Sigmoid colon (tissue), 7 donors: Measurements from ENCODE around the gene PEAR1. TPM values are rescaled to one million over a fixed set of nuclear protein-coding genes. Genes with fewer than 3 reads are reported as not detected.

ENCODE experiments used
- DNase-seq: peaks from one replicate; pipeline ENCODE4 v3.0.0-alpha.2; 2019
- H3K27ac ChIP-seq, 4 donors: fragments of 200-600 bp; sonication (generic); one replicate each; pipeline ENCODE4 v1.5.1; 2016 to 2019; ENCODE audit warnings: mild to moderate bottlenecking in 1 of 4
- H3K27me3 ChIP-seq, 3 donors: fragments of 200-600 bp; sonication (generic); one replicate each; pipeline ENCODE4 v1.5.1; 2019; ENCODE audit warnings: mild to moderate bottlenecking in 1 of 3
- H3K36me3 ChIP-seq, 4 donors: fragments of 200-600 bp; sonication (generic); one replicate each; pipeline ENCODE4 v1.5.1; 2016 to 2019
- H3K4me1 ChIP-seq, 4 donors: fragments of 200-600 bp; sonication (generic); one replicate each; pipeline ENCODE4 v1.5.1; 2017 to 2019
- H3K4me3 ChIP-seq, 4 donors: fragments of 200-600 bp; sonication (generic); one replicate each; pipeline ENCODE4 v1.5.1; 2017 to 2019; ENCODE audit warnings: mild to moderate bottlenecking in 2 of 4, moderate library complexity in 1 of 4
- H3K9me3 ChIP-seq, 4 donors: fragments of 200-600 bp in 3 of 4; sonication (generic) in 3 of 4; one replicate each; pipeline versions ENCODE4 v1.5.1 to v1.6.1; 2013 to 2019
- EP300 ChIP-seq, 4 donors: sonication (generic); formaldehyde crosslinking; IDR thresholded peaks; one replicate each; pipeline ENCODE4 v1.6.1; 2017; ENCODE audit warnings: antibody characterized with exemption in 4 of 4
- POLR2A ChIP-seq, 2 donors: fragments of 450-650 bp; IDR thresholded peaks; one replicate each; pipeline ENCODE4 v1.6.1; 2016; ENCODE audit warnings: antibody characterized with exemption in 2 of 2, mild to moderate bottlenecking in 2 of 2, moderate library complexity in 2 of 2
- POLR2AphosphoS5 ChIP-seq, 4 donors: sonication (generic); formaldehyde crosslinking; IDR thresholded peaks; one replicate each; pipeline ENCODE4 v1.6.1; 2017; ENCODE audit warnings: antibody characterized with exemption in 4 of 4
- WGBS, 2 donors: extraction: QIAGEN DNeasy Blood & Tissue Kit; methylation state at CpG; one replicate each; pipeline ENCODE4 v1.1.7; 2013; 5-methylcytosine and 5-hydroxymethylcytosine counted together
- intact Hi-C: fragments of 100-400 bp; cut with DNase I; formaldehyde crosslinking; loops from one replicate; pipeline ENCODE4 v1.15.1; 2023
- polyA plus RNA-seq, 3 donors: library from polyadenylated mRNA; stranded (reverse); fragments of 200-250 nt; gene quantifications; one replicate each; pipeline ENCODE4 v1.2.3, GENCODE V29; 2013
- total RNA-seq, 4 donors: library from RNA; depleted of rRNA; stranded (reverse); fragments of >200 nt; gene quantifications; one replicate each; pipeline ENCODE4 v1.1.0, GENCODE V29; 2016
- TF ChIP-seq, protein P1 (sequence below), 4 experiments: fragments of 450-650 bp in 3 of 4; fragments of 200-600 bp in 1 of 4; IDR thresholded peaks; one replicate each; pipeline ENCODE4 v1.5.1; 2016 to 2019; ENCODE audit warnings: antibody characterized with exemption in 4 of 4, mild to moderate bottlenecking in 3 of 4, moderate library complexity in 2 of 4
- donor health status: healthy with polysubstance abuse.
- donor health status: Bipolar disorder and iron deficiency.
- donor health status: healthy.

The PEAR1 gene
- total and polyA plus RNA-seq, 7 donors: under 0.01 to 8.3 (median 3.8) TPM

DNA sequence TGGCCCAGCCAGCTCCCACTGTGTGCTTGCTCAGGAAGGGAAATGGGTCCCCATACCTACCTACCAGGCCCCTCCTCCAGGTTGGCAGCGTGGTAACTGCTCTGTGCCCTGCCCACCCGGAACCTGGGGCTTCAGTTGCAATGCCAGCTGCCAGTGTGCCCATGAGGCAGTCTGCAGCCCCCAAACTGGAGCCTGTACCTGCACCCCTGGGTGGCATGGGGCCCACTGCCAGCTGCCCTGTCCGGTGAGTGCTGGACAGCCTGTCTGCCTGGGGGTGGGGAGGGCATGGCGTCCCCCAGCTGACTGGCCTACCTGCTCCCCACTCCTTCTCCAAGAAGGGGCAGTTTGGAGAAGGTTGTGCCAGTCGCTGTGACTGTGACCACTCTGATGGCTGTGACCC lies 16.2 kb downstream of the PEAR1 start:
- H3K4me1 ChIP-seq: no peaks in the 10 kb centered on the region
- H3K27me3 ChIP-seq: peaks cover 0 to 15% (median 0%) of the 10 kb centered on the region in 3 donors
- DNase-seq: no peak
- H3K36me3 ChIP-seq: no peaks in the 10 kb centered on the region
- TF ChIP-seq, protein P1, sequence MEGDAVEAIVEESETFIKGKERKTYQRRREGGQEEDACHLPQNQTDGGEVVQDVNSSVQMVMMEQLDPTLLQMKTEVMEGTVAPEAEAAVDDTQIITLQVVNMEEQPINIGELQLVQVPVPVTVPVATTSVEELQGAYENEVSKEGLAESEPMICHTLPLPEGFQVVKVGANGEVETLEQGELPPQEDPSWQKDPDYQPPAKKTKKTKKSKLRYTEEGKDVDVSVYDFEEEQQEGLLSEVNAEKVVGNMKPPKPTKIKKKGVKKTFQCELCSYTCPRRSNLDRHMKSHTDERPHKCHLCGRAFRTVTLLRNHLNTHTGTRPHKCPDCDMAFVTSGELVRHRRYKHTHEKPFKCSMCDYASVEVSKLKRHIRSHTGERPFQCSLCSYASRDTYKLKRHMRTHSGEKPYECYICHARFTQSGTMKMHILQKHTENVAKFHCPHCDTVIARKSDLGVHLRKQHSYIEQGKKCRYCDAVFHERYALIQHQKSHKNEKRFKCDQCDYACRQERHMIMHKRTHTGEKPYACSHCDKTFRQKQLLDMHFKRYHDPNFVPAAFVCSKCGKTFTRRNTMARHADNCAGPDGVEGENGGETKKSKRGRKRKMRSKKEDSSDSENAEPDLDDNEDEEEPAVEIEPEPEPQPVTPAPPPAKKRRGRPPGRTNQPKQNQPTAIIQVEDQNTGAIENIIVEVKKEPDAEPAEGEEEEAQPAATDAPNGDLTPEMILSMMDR (IDR thresholded peaks at IDR 0.05): no peak
- TF ChIP-seq POLR2A (IDR thresholded peaks at IDR 0.05) (no peak), POLR2AphosphoS5 (IDR thresholded peaks at IDR 0.05) (no peak)
- no peak overlapping the region for H3K27ac ChIP-seq
- H3K4me3 ChIP-seq: no peak overlapping the region
- no peaks in the 10 kb centered on the region for H3K9me3 ChIP-seq
- intact Hi-C loops: loop anchor here (5.0 kb wide), 1 partner anchor 163 kb away; no protein-coding TSS in a partner anchor
- 75 to 81% methylated on average over 5 of the region's 5 CpGs for WGBS, 2 donors

GRCh38 chr1:156910309-156910782 lies 16.8 kb downstream of the PEAR1 start:
- no peak for DNase-seq

DNA sequence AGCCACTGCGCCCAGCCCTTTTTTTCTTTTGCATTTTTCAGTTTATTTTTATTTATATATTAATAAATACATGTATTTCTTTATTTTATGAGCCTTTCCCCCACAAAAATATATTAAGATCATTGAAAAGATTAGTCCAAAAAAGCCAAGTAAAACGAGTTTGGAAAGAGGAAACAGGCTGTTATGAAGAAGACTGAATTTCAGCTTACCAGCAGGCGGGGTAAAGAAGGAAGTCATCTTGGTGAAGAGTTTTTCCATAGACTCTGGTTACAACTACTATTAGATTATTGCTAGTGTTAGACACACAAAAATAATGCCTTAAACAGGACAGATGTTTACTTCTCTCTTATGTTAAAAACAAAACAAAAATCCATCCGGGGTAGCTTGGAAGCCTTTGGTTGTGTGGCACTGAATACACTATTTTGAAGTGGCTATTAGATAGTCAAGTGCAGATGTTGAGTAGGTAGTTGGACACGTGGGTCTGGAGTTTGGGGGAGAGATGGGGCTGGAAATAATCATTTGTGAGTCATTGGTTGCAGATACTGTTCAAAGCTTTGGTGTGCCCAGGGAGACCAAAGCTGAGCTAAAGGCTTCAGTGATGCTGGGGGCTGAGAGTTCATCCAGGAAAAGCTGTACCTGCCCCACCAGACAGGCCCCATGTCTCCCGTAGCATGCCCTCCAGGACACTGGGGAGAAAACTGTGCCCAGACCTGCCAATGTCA lies 18.2 kb downstream of the PEAR1 start:
- no peaks in the 10 kb centered on the region for H3K4me1 ChIP-seq
- no peak overlapping the region for H3K27ac ChIP-seq
- no peak for DNase-seq
- peaks cover 0 to 15% (median 6%) of the 10 kb centered on the region in 3 donors for H3K27me3 ChIP-seq
- H3K4me3 ChIP-seq: no peak overlapping the region
- intact Hi-C loops: loop anchor here (5.0 kb wide), 1 partner anchor 161 kb away; no protein-coding TSS in a partner anchor
- H3K36me3 ChIP-seq: peaks cover 0 to 4% (median 0%) of the 10 kb centered on the region in 4 donors
- TF ChIP-seq EP300 (IDR thresholded peaks at IDR 0.05) (no peak), POLR2AphosphoS5 (IDR thresholded peaks at IDR 0.05) (no peak), POLR2A (IDR thresholded peaks at IDR 0.05) (no peak)
- TF ChIP-seq, protein P1 (IDR thresholded peaks at IDR 0.05): no peak
- 65 to 66% methylated on average over 6 of the region's 6 CpGs for WGBS, 2 donors
- H3K9me3 ChIP-seq: no peaks in the 10 kb centered on the region

More at GRCh38 chr1:156910309-156910782, 16.8 kb downstream of the PEAR1 start:
- intact Hi-C loops: loop anchor here (5.0 kb wide), 1 partner anchor 162 kb away; no protein-coding TSS in a partner anchor
- no peaks in the 10 kb centered on the region for H3K36me3 ChIP-seq
- H3K27ac ChIP-seq: no peak overlapping the region
- no peaks in the 10 kb centered on the region for H3K9me3 ChIP-seq
- 12 to 54% methylated on average over 18 of the region's 18 CpGs for WGBS, 2 donors
- TF ChIP-seq, protein P1 (IDR thresholded peaks at IDR 0.05): peak in 3 of 4 experiments; percentile 43 to 87 (median 56)
- TF ChIP-seq POLR2A (IDR thresholded peaks at IDR 0.05) (no peak), POLR2AphosphoS5 (IDR thresholded peaks at IDR 0.05) (no peak)
- no peak overlapping the region for H3K4me3 ChIP-seq
- peaks cover 0 to 15% (median 0%) of the 10 kb centered on the region in 3 donors for H3K27me3 ChIP-seq
- H3K4me1 ChIP-seq: no peaks in the 10 kb centered on the region

DNA sequence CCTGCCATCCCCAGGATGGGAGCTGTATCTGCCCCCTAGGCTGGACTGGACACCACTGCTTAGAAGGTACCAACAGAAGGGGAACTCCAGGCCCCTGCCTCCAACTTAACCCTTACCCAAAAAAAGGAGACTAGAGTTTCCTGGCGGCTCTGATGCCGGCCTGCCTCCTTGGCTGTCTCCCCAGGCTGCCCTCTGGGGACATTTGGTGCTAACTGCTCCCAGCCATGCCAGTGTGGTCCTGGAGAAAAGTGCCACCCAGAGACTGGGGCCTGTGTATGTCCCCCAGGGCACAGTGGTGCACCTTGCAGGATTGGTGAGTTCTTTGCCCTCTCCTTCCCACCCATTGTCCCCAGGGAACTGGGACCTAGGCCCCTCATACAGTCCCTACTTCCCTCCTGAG lies 18.8 kb downstream of the PEAR1 start:
- Histone ChIP-seq H3K4me3 (no peak overlapping the region), H3K9me3 (no peaks in the 10 kb centered on the region), H3K27me3 (peaks cover 0 to 15% (median 6%) of the 10 kb centered on the region in 3 donors), H3K4me1 (no peaks in the 10 kb centered on the region), H3K27ac (no peak overlapping the region), H3K36me3 (peaks cover 0 to 4% (median 0%) of the 10 kb centered on the region in 4 donors)
- 74 to 87% methylated on average over 2 of the region's 2 CpGs for WGBS, 2 donors
- TF ChIP-seq, protein P1 (IDR thresholded peaks at IDR 0.05): no peak
- TF ChIP-seq EP300 (IDR thresholded peaks at IDR 0.05) (no peak), POLR2AphosphoS5 (IDR thresholded peaks at IDR 0.05) (no peak), POLR2A (IDR thresholded peaks at IDR 0.05) (no peak)
- no peak for DNase-seq
- intact Hi-C loops: loop anchor here (5.0 kb wide), 1 partner anchor 160 kb away; no protein-coding TSS in a partner anchor
